ENCODE data around the gene DZIP1L.

- TF ChIP-seq, protein P1, sequence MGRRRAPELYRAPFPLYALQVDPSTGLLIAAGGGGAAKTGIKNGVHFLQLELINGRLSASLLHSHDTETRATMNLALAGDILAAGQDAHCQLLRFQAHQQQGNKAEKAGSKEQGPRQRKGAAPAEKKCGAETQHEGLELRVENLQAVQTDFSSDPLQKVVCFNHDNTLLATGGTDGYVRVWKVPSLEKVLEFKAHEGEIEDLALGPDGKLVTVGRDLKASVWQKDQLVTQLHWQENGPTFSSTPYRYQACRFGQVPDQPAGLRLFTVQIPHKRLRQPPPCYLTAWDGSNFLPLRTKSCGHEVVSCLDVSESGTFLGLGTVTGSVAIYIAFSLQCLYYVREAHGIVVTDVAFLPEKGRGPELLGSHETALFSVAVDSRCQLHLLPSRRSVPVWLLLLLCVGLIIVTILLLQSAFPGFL (CRISPR knock-in tag; IDR thresholded peaks at IDR 0.05; ENCODE audit: borderline replicate concordance) = no peak
- TF ChIP-seq HMGXB4 (CRISPR knock-in tag; IDR thresholded peaks at IDR 0.05) (no peak), ATF2 (CRISPR knock-in tag; IDR thresholded peaks at IDR 0.05; ENCODE audit: borderline replicate concordance, low read depth) (no peak), PRRX2 (CRISPR knock-in tag; IDR thresholded peaks at IDR 0.05) (no peak), NFE2L1 (CRISPR knock-in tag; IDR thresholded peaks at IDR 0.05) (no peak), ZBTB21 (CRISPR knock-in tag; IDR thresholded peaks at IDR 0.05; ENCODE audit: borderline replicate concordance) (no peak), NFYB (CRISPR knock-in tag; conservative IDR thresholded peaks at IDR 0.05; ENCODE audit: low read depth) (no peak), SP1 (CRISPR knock-in tag; conservative IDR thresholded peaks at IDR 0.05) (no peak), TP53 (CRISPR knock-in tag; IDR thresholded peaks at IDR 0.05) (no peak), GABPB1 (CRISPR knock-in tag; IDR thresholded peaks at IDR 0.05) (no peak), JUN (CRISPR knock-in tag; IDR thresholded peaks at IDR 0.05) (no peak), CREB1 (CRISPR knock-in tag; IDR thresholded peaks at IDR 0.05) (no peak)
- TF ChIP-seq, protein P2, sequence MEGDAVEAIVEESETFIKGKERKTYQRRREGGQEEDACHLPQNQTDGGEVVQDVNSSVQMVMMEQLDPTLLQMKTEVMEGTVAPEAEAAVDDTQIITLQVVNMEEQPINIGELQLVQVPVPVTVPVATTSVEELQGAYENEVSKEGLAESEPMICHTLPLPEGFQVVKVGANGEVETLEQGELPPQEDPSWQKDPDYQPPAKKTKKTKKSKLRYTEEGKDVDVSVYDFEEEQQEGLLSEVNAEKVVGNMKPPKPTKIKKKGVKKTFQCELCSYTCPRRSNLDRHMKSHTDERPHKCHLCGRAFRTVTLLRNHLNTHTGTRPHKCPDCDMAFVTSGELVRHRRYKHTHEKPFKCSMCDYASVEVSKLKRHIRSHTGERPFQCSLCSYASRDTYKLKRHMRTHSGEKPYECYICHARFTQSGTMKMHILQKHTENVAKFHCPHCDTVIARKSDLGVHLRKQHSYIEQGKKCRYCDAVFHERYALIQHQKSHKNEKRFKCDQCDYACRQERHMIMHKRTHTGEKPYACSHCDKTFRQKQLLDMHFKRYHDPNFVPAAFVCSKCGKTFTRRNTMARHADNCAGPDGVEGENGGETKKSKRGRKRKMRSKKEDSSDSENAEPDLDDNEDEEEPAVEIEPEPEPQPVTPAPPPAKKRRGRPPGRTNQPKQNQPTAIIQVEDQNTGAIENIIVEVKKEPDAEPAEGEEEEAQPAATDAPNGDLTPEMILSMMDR (IDR thresholded peaks at IDR 0.05) = no peak
- TF ChIP-seq, protein P3, sequence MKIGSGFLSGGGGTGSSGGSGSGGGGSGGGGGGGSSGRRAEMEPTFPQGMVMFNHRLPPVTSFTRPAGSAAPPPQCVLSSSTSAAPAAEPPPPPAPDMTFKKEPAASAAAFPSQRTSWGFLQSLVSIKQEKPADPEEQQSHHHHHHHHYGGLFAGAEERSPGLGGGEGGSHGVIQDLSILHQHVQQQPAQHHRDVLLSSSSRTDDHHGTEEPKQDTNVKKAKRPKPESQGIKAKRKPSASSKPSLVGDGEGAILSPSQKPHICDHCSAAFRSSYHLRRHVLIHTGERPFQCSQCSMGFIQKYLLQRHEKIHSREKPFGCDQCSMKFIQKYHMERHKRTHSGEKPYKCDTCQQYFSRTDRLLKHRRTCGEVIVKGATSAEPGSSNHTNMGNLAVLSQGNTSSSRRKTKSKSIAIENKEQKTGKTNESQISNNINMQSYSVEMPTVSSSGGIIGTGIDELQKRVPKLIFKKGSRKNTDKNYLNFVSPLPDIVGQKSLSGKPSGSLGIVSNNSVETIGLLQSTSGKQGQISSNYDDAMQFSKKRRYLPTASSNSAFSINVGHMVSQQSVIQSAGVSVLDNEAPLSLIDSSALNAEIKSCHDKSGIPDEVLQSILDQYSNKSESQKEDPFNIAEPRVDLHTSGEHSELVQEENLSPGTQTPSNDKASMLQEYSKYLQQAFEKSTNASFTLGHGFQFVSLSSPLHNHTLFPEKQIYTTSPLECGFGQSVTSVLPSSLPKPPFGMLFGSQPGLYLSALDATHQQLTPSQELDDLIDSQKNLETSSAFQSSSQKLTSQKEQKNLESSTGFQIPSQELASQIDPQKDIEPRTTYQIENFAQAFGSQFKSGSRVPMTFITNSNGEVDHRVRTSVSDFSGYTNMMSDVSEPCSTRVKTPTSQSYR (CRISPR knock-in tag; IDR thresholded peaks at IDR 0.05) = no peak
Observed at GRCh38 chr3:138139691-138140090, 24.3 kb upstream of the DZIP1L start.
